HEK293 (cell line): Measurements from ENCODE around the gene GSK3B.

Source experiments
- BCL11A ChIP-seq: fragments of 450-650 bp; formaldehyde crosslinking; IDR thresholded peaks from 2 replicates; pipeline ENCODE4 v1.5.1; 2016; ENCODE audit warnings: low read depth, missing biosample characterization, missing genetic modification characterization
- GLI2 ChIP-seq: fragments of 450-650 bp; formaldehyde crosslinking; IDR thresholded peaks from 2 replicates; pipeline ENCODE4; 2017; ENCODE audit warnings: missing biosample characterization, missing genetic modification characterization, low read depth, borderline replicate concordance
- KLF10 ChIP-seq: fragments of 450-650 bp; IDR thresholded peaks from 2 replicates; pipeline ENCODE4 v1.5.1; 2018; ENCODE audit warnings: missing biosample characterization, mild to moderate bottlenecking, missing genetic modification characterization
- MEIS1 ChIP-seq: sonication (generic); formaldehyde crosslinking; IDR thresholded peaks from 2 replicates; pipeline ENCODE4 v1.8.1; 2022; ENCODE audit warnings: missing genetic modification reagents, mild to moderate bottlenecking, borderline replicate concordance
- YY2 ChIP-seq: fragments of 450-650 bp; formaldehyde crosslinking; IDR thresholded peaks from 2 replicates; pipeline ENCODE4 v1.5.1; 2016; ENCODE audit warnings: missing biosample characterization, missing genetic modification characterization
- ZNF133 ChIP-seq: fragments of 450-650 bp; formaldehyde crosslinking; IDR thresholded peaks from 2 replicates; pipeline ENCODE4 v1.5.1; 2016; ENCODE audit warnings: missing biosample characterization, missing genetic modification characterization
- ZNF239 ChIP-seq: fragments of 450-650 bp; formaldehyde crosslinking; IDR thresholded peaks from 2 replicates; pipeline ENCODE4 v1.5.1; 2016; ENCODE audit warnings: missing biosample characterization, missing genetic modification characterization
- ZNF274 ChIP-seq, 2 experiments: fragments of 200-500 bp in 1 of 2; fragments of 450-650 bp in 1 of 2; sonication (Bioruptor generic) in 1 of 2; formaldehyde crosslinking in 1 of 2; IDR thresholded peaks; 2 replicates each; pipeline versions ENCODE4 v1.5.1 to v1.6.1; 2014 to 2016; ENCODE audit warnings: borderline replicate concordance in 1 of 2, inconsistent platforms in 1 of 2, low read length in 1 of 2, missing biosample characterization in 1 of 2, missing genetic modification characterization in 1 of 2
- ZNF335 ChIP-seq: fragments of 450-650 bp; formaldehyde crosslinking; conservative IDR thresholded peaks from 2 replicates; pipeline ENCODE4 v1.5.1; 2016; ENCODE audit warnings: missing biosample characterization, missing genetic modification characterization
- ZNF664 ChIP-seq: fragments of 450-650 bp; formaldehyde crosslinking; IDR thresholded peaks from 2 replicates; pipeline ENCODE4 v1.5.1; 2016; ENCODE audit warnings: missing biosample characterization, missing genetic modification characterization
- ZSCAN23 ChIP-seq: fragments of 450-650 bp; formaldehyde crosslinking; IDR thresholded peaks from 2 replicates; pipeline ENCODE4 v1.5.1; 2016; ENCODE audit warnings: missing biosample characterization, missing genetic modification characterization
- ZSCAN30 ChIP-seq: fragments of 450-650 bp; IDR thresholded peaks from 2 replicates; pipeline ENCODE4 v1.5.1; 2018; ENCODE audit warnings: missing biosample characterization, mild to moderate bottlenecking, missing genetic modification characterization, moderate library complexity
- TF ChIP-seq, protein P1 (sequence below): fragments of 450-650 bp; formaldehyde crosslinking; IDR thresholded peaks from 2 replicates; pipeline ENCODE4 v1.5.1; 2016; ENCODE audit warnings: missing biosample characterization, missing genetic modification characterization

- TF ChIP-seq, protein P1, sequence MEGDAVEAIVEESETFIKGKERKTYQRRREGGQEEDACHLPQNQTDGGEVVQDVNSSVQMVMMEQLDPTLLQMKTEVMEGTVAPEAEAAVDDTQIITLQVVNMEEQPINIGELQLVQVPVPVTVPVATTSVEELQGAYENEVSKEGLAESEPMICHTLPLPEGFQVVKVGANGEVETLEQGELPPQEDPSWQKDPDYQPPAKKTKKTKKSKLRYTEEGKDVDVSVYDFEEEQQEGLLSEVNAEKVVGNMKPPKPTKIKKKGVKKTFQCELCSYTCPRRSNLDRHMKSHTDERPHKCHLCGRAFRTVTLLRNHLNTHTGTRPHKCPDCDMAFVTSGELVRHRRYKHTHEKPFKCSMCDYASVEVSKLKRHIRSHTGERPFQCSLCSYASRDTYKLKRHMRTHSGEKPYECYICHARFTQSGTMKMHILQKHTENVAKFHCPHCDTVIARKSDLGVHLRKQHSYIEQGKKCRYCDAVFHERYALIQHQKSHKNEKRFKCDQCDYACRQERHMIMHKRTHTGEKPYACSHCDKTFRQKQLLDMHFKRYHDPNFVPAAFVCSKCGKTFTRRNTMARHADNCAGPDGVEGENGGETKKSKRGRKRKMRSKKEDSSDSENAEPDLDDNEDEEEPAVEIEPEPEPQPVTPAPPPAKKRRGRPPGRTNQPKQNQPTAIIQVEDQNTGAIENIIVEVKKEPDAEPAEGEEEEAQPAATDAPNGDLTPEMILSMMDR, result no peak
- TF ChIP-seq ZSCAN30 (tag by site-specific recombination) (no peak), ZNF335 (tag by site-specific recombination) (no peak), BCL11A (tag by site-specific recombination) (no peak), MEIS1 (CRISPR knock-in tag) (no peak), YY2 (tag by site-specific recombination) (no peak), GLI2 (no peak), ZNF133 (tag by site-specific recombination) (no peak), ZNF274 (IDR thresholded peaks at IDR 0.05; ENCODE audit: low read length) (no peak), ZNF274 (tag by site-specific recombination; IDR thresholded peaks at IDR 0.05; ENCODE audit: borderline replicate concordance) (no peak), ZSCAN23 (tag by site-specific recombination) (no peak), ZNF664 (tag by site-specific recombination) (no peak), ZNF239 (tag by site-specific recombination) (no peak), KLF10 (tag by site-specific recombination) (no peak)
These were observed 167.1 kb downstream of the GSK3B start for GRCh38 chr3:119927190-119927589.
